ENCODE results near the gene PRR13.
"Not testable (repeated sequence)": the region's sequence is repeated elsewhere in the genome, so short reads cannot be mapped to it uniquely, and the experiment has no call there.

PRR13 gene

GRCh38 chr12:53418221-53418620 is 23.3 kb upstream of the PRR13 start:
- Histone ChIP-seq H3K36me3 (ENCODE audit: control insufficient read depth in 2 of 2, insufficient read depth in 2 of 2, low read length in 2 of 2) (peaks cover 6 to 11% of the 10 kb centered on the region in 2 donors), H3K9me3 (ENCODE audit: control insufficient read depth in 2 of 2, low read length in 2 of 2) (no peaks in the 10 kb centered on the region), H3K27me3 (ENCODE audit: control insufficient read depth in 2 of 2, insufficient read depth in 2 of 2, low read length in 2 of 2) (no peaks in the 10 kb centered on the region), H3K27ac (ENCODE audit: low read depth in 2 of 2, low read length in 2 of 2) (no peak overlapping the region), H3K4me1 (ENCODE audit: control insufficient read depth in 2 of 2, insufficient read depth in 2 of 2, low read length in 2 of 2) (peaks cover 3% of the 10 kb centered on the region in 2 donors), H3K4me3 (ENCODE audit: low read length in 2 of 2) (no peak overlapping the region), H3K9ac (ENCODE audit: low read depth in 1 of 2, low read length in 2 of 2) (no peak overlapping the region)

DNA sequence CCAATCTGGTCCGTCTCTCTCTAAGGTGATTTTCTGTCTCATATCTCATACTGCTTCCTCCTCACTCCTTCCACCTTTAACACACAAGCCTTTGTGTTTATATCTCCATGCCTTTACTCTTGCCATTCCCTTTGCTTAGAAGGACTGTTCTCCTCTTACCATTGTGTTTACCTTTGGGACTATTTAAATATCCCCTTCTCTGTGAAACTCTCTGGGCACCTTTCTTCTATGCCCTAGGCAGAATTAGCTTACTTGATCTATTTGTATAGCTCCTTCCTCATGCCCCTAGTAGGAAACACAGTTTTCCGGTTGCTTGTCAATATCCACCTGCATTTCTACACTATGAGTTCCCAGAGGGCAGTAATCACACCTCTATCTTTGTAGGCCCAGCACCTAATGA is 21.8 kb upstream of the PRR13 start:
- Histone ChIP-seq H3K36me3 (ENCODE audit: control insufficient read depth in 2 of 2, insufficient read depth in 2 of 2, low read length in 2 of 2) (no peaks in the 10 kb centered on the region), H3K4me1 (ENCODE audit: control insufficient read depth in 2 of 2, insufficient read depth in 2 of 2, low read length in 2 of 2) (peaks cover 3% of the 10 kb centered on the region in 2 donors), H3K9ac (ENCODE audit: low read depth in 1 of 2, low read length in 2 of 2) (no peak overlapping the region), H3K27me3 (ENCODE audit: control insufficient read depth in 2 of 2, insufficient read depth in 2 of 2, low read length in 2 of 2) (no peaks in the 10 kb centered on the region), H3K27ac (ENCODE audit: low read depth in 2 of 2, low read length in 2 of 2) (no peak overlapping the region), H3K9me3 (ENCODE audit: control insufficient read depth in 2 of 2, low read length in 2 of 2) (no peaks in the 10 kb centered on the region), H3K4me3 (ENCODE audit: low read length in 2 of 2) (no peak overlapping the region)

- not testable (repeated sequence) for H3K4me1 ChIP-seq (ENCODE audit: control insufficient read depth in 2 of 2, insufficient read depth in 2 of 2, low read length in 2 of 2); H3K9ac ChIP-seq (ENCODE audit: low read depth in 1 of 2, low read length in 2 of 2); H3K4me3 ChIP-seq (ENCODE audit: low read length in 2 of 2); H3K36me3 ChIP-seq (ENCODE audit: control insufficient read depth in 2 of 2, insufficient read depth in 2 of 2, low read length in 2 of 2); H3K27ac ChIP-seq (ENCODE audit: low read depth in 2 of 2, low read length in 2 of 2); H3K27me3 ChIP-seq (ENCODE audit: control insufficient read depth in 2 of 2, insufficient read depth in 2 of 2, low read length in 2 of 2); H3K9me3 ChIP-seq (ENCODE audit: control insufficient read depth in 2 of 2, low read length in 2 of 2)
Measured at GRCh38 chr12:53422247-53422646, 19.3 kb upstream of the PRR13 start.

DNA sequence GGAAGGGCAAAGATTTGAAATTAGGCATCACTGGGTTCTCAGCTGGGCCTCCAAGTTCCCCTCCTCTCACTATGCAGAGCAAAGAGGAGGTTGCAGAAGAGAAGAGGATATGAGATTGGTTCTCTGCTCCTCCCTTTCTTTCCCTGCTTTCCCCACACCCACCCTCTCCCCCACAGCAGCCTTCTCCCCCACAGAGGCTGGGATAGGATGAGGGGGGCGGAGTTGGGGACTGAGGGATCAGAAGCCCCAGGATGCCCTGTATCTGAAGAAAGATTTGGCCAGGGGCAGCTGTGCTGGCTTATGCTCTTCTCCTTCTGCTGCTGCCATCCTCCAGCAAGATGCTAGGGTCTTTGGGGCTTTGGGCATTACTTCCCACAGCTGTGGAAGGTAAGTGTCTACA is 17.9 kb upstream of the PRR13 start, which contains the start of gene AMHR2:
TSS of gene AMHR2 (plus strand) at position 259 of the 400 bp plus-strand sequence. CDS start at position 339, 80 bp downstream.
- H3K4me1 ChIP-seq (ENCODE audit: control insufficient read depth in 2 of 2, insufficient read depth in 2 of 2, low read length in 2 of 2) = peaks cover 3% of the 10 kb centered on the region in 2 donors
- no peaks in the 10 kb centered on the region for H3K36me3 ChIP-seq (ENCODE audit: control insufficient read depth in 2 of 2, insufficient read depth in 2 of 2, low read length in 2 of 2)
- no peak within 1 kb of the TSS for H3K27ac ChIP-seq (ENCODE audit: low read depth in 2 of 2, low read length in 2 of 2)
- no peak within 1 kb of the TSS for H3K4me3 ChIP-seq (ENCODE audit: low read length in 2 of 2)
- H3K27me3 ChIP-seq (ENCODE audit: control insufficient read depth in 2 of 2, insufficient read depth in 2 of 2, low read length in 2 of 2) = no peaks in the 10 kb centered on the region
- H3K9ac ChIP-seq (ENCODE audit: low read depth in 1 of 2, low read length in 2 of 2) = no peak within 1 kb of the TSS
- no peaks in the 10 kb centered on the region for H3K9me3 ChIP-seq (ENCODE audit: control insufficient read depth in 2 of 2, low read length in 2 of 2)

GRCh38 chr12:53424626-53425514 is 16.7 kb upstream of the PRR13 start:
- H3K36me3 ChIP-seq (ENCODE audit: control insufficient read depth in 2 of 2, insufficient read depth in 2 of 2, low read length in 2 of 2) = no peaks in the 10 kb centered on the region
- H3K27ac ChIP-seq (ENCODE audit: low read depth in 2 of 2, low read length in 2 of 2) = no peak overlapping the region
- no peak overlapping the region for H3K9ac ChIP-seq (ENCODE audit: low read depth in 1 of 2, low read length in 2 of 2)
- no peaks in the 10 kb centered on the region for H3K27me3 ChIP-seq (ENCODE audit: control insufficient read depth in 2 of 2, insufficient read depth in 2 of 2, low read length in 2 of 2)
- H3K9me3 ChIP-seq (ENCODE audit: control insufficient read depth in 2 of 2, low read length in 2 of 2) = no peaks in the 10 kb centered on the region
- no peak overlapping the region for H3K4me3 ChIP-seq (ENCODE audit: low read length in 2 of 2)
- H3K4me1 ChIP-seq (ENCODE audit: control insufficient read depth in 2 of 2, insufficient read depth in 2 of 2, low read length in 2 of 2) = peaks cover 3% of the 10 kb centered on the region in 2 donors

DNA sequence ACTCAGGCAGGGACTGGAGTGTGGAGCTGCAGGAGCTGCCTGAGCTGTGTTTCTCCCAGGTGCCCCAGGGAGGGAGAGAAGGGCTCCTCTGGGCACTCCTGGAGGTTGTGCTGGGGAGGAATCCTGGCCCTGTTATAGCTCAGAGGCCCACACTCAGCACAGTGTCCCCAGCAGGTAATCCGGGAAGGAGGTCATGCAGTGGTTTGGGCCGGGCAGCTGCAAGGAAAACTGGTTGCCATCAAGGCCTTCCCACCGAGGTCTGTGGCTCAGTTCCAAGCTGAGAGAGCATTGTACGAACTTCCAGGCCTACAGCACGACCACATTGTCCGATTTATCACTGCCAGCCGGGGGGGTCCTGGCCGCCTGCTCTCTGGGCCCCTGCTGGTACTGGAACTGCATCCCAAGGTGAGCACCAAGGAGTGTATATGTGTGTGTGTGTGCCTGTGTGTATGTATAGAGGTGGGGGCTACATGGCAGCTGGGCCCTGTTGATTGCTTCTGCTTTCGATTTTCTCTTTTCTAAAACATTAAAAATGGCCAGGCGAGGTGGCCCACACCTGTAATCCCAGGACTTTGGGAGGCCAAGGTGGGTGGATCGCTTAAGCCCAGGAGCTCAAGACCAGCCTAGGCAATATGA is 15.9 kb upstream of the PRR13 start:
- Histone ChIP-seq H3K9ac (ENCODE audit: low read depth in 1 of 2, low read length in 2 of 2) (no peak overlapping the region), H3K4me3 (ENCODE audit: low read length in 2 of 2) (no peak overlapping the region), H3K4me1 (ENCODE audit: control insufficient read depth in 2 of 2, insufficient read depth in 2 of 2, low read length in 2 of 2) (peaks cover 3% of the 10 kb centered on the region in 2 donors), H3K9me3 (ENCODE audit: control insufficient read depth in 2 of 2, low read length in 2 of 2) (no peaks in the 10 kb centered on the region), H3K27ac (ENCODE audit: low read depth in 2 of 2, low read length in 2 of 2) (no peak overlapping the region), H3K36me3 (ENCODE audit: control insufficient read depth in 2 of 2, insufficient read depth in 2 of 2, low read length in 2 of 2) (no peaks in the 10 kb centered on the region), H3K27me3 (ENCODE audit: control insufficient read depth in 2 of 2, insufficient read depth in 2 of 2, low read length in 2 of 2) (no peaks in the 10 kb centered on the region)

- no peak overlapping the region for H3K4me3 ChIP-seq (ENCODE audit: low read length in 2 of 2)
- no peak overlapping the region for H3K9ac ChIP-seq (ENCODE audit: low read depth in 1 of 2, low read length in 2 of 2)
- no peaks in the 10 kb centered on the region for H3K9me3 ChIP-seq (ENCODE audit: control insufficient read depth in 2 of 2, low read length in 2 of 2)
- H3K4me1 ChIP-seq (ENCODE audit: control insufficient read depth in 2 of 2, insufficient read depth in 2 of 2, low read length in 2 of 2) = no peaks in the 10 kb centered on the region
- H3K27me3 ChIP-seq (ENCODE audit: control insufficient read depth in 2 of 2, insufficient read depth in 2 of 2, low read length in 2 of 2) = no peaks in the 10 kb centered on the region
- no peak overlapping the region for H3K27ac ChIP-seq (ENCODE audit: low read depth in 2 of 2, low read length in 2 of 2)
- no peaks in the 10 kb centered on the region for H3K36me3 ChIP-seq (ENCODE audit: control insufficient read depth in 2 of 2, insufficient read depth in 2 of 2, low read length in 2 of 2)
Measured at GRCh38 chr12:53427905-53428594, 13.5 kb upstream of the PRR13 start.

GRCh38 chr12:53428741-53429140 is 12.8 kb upstream of the PRR13 start:
- Histone ChIP-seq H3K4me1 (ENCODE audit: control insufficient read depth in 2 of 2, insufficient read depth in 2 of 2, low read length in 2 of 2) (no peaks in the 10 kb centered on the region), H3K36me3 (ENCODE audit: control insufficient read depth in 2 of 2, insufficient read depth in 2 of 2, low read length in 2 of 2) (no peaks in the 10 kb centered on the region), H3K9ac (ENCODE audit: low read depth in 1 of 2, low read length in 2 of 2) (no peak overlapping the region), H3K27ac (ENCODE audit: low read depth in 2 of 2, low read length in 2 of 2) (no peak overlapping the region), H3K4me3 (ENCODE audit: low read length in 2 of 2) (no peak overlapping the region), H3K27me3 (ENCODE audit: control insufficient read depth in 2 of 2, insufficient read depth in 2 of 2, low read length in 2 of 2) (no peaks in the 10 kb centered on the region), H3K9me3 (ENCODE audit: control insufficient read depth in 2 of 2, low read length in 2 of 2) (no peaks in the 10 kb centered on the region)

DNA sequence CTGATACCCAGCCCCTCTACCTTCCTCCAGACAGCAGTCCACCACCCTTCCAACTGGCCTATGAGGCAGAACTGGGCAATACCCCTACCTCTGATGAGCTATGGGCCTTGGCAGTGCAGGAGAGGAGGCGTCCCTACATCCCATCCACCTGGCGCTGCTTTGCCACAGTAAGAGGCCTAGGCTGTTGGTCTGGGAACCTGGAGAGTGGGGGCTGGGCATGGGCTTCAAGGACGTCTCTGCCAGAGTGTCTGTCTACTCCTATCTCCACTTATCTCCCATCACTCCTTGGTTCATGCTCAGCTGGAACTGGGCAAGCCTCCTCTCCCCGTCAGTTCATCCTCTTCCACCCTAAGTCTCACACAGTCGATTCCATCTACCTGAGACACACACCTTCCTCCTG is 11.4 kb upstream of the PRR13 start:
- Histone ChIP-seq H3K27me3 (ENCODE audit: control insufficient read depth in 2 of 2, insufficient read depth in 2 of 2, low read length in 2 of 2) (no peaks in the 10 kb centered on the region), H3K36me3 (ENCODE audit: control insufficient read depth in 2 of 2, insufficient read depth in 2 of 2, low read length in 2 of 2) (no peaks in the 10 kb centered on the region), H3K9me3 (ENCODE audit: control insufficient read depth in 2 of 2, low read length in 2 of 2) (no peaks in the 10 kb centered on the region), H3K4me3 (ENCODE audit: low read length in 2 of 2) (no peak overlapping the region), H3K9ac (ENCODE audit: low read depth in 1 of 2, low read length in 2 of 2) (no peak overlapping the region), H3K4me1 (ENCODE audit: control insufficient read depth in 2 of 2, insufficient read depth in 2 of 2, low read length in 2 of 2) (no peaks in the 10 kb centered on the region), H3K27ac (ENCODE audit: low read depth in 2 of 2, low read length in 2 of 2) (no peak overlapping the region)

DNA sequence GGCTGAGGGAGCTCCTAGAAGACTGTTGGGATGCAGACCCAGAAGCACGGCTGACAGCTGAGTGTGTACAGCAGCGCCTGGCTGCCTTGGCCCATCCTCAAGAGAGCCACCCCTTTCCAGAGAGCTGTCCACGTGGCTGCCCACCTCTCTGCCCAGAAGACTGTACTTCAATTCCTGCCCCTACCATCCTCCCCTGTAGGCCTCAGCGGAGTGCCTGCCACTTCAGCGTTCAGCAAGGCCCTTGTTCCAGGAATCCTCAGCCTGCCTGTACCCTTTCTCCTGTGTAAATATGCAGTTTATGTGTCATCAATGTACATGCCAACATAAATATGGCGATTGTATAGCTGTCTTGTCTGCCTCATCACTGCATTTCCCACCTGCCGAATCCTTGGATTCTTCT is 10.3 kb upstream of the PRR13 start:
- H3K9ac ChIP-seq (ENCODE audit: low read depth in 1 of 2, low read length in 2 of 2) = no peak overlapping the region
- no peaks in the 10 kb centered on the region for H3K27me3 ChIP-seq (ENCODE audit: control insufficient read depth in 2 of 2, insufficient read depth in 2 of 2, low read length in 2 of 2)
- no peak overlapping the region for H3K27ac ChIP-seq (ENCODE audit: low read depth in 2 of 2, low read length in 2 of 2)
- H3K9me3 ChIP-seq (ENCODE audit: control insufficient read depth in 2 of 2, low read length in 2 of 2) = no peaks in the 10 kb centered on the region
- no peaks in the 10 kb centered on the region for H3K36me3 ChIP-seq (ENCODE audit: control insufficient read depth in 2 of 2, insufficient read depth in 2 of 2, low read length in 2 of 2)
- no peak overlapping the region for H3K4me3 ChIP-seq (ENCODE audit: low read length in 2 of 2)
- H3K4me1 ChIP-seq (ENCODE audit: control insufficient read depth in 2 of 2, insufficient read depth in 2 of 2, low read length in 2 of 2) = no peaks in the 10 kb centered on the region
